Glutamatergic neuron (in vitro differentiated cells): ENCODE results near the gene IGFALS. TPM values are rescaled to one million over a fixed set of nuclear protein-coding genes. Genes with fewer than 3 reads are reported as not detected.

Source experiments
- DNase-seq: peaks from one replicate; pipeline ENCODE4 v3.0.0; 2022
- H3K27ac Mint-ChIP-seq: one replicate; pipeline ENCODE4 v1.8.0; 2020; ENCODE audit warnings: mild to moderate bottlenecking, mixed read lengths, inconsistent platforms; ENCODE audit not compliant: unreplicated experiment
- H3K27me3 Mint-ChIP-seq: one replicate; pipeline ENCODE4 v1.8.0; 2020; ENCODE audit warnings: mild to moderate bottlenecking, moderate library complexity, mixed read lengths, inconsistent platforms; ENCODE audit not compliant: unreplicated experiment
- H3K36me3 Mint-ChIP-seq: one replicate; pipeline ENCODE4 v1.8.0; 2020; ENCODE audit warnings: mild to moderate bottlenecking, mixed read lengths, inconsistent platforms; ENCODE audit not compliant: unreplicated experiment
- H3K4me1 Mint-ChIP-seq: one replicate; pipeline ENCODE4 v1.8.0; 2020; ENCODE audit warnings: mild to moderate bottlenecking, low read depth, mixed read lengths, inconsistent platforms; ENCODE audit not compliant: unreplicated experiment
- H3K4me3 Mint-ChIP-seq: one replicate; pipeline ENCODE4 v1.8.0; 2020; ENCODE audit warnings: mild to moderate bottlenecking, mixed read lengths, inconsistent platforms; ENCODE audit not compliant: unreplicated experiment
- H3K9me3 Mint-ChIP-seq: one replicate; pipeline ENCODE4 v1.8.0; 2020; ENCODE audit warnings: mild to moderate bottlenecking, moderate library complexity, mixed read lengths, inconsistent platforms; ENCODE audit not compliant: unreplicated experiment
- total RNA-seq: library from RNA; stranded (reverse); fragmentation: NEBNext Ultra II Directional; extraction: Animal tissue kit (Norgen Biotek cat#: 25700); gene quantifications from one replicate; pipeline ENCODE4 v1.2.1, GENCODE V29; 2021; ENCODE audit not compliant: unreplicated experiment
- TF ChIP-seq, protein P1 (sequence below): fragments of 200-600 bp; sonication (generic); IDR thresholded peaks from one replicate; pipeline ENCODE4 v1.5.0; 2021; ENCODE audit not compliant: partially characterized antibody, unreplicated experiment

Gene IGFALS
- total RNA-seq, 1 donor from 2014 or later: 0.39 TPM

DNA sequence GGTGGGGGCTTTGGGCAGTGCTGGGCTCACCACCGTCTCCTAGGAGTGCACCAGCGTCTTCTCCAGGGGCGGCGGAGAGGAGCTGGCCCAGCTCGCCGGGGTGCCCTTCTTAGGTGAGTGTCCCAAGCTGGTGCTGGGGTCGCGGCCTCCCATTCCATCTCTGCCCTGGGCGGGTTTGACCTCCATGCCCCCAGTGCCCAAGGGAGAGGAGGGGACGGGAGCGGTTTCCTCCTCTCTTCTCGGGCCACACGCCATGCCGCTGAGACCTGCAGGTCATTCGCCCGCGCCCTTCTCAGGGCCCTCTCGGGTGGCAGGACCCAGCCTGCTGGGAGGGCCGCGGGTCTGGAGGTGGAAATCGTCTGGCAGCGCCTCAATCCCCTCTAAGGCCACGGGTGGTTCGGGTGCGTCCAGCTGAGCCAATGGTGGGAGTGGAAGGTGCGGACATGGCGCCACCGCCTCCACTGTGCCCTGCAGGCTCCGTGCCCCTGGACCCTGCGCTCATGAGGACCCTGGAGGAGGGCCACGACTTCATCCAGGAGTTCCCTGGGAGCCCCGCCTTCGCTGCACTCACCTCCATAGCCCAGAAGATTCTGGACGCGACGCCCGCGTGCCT is 5.3 kb downstream of the IGFALS start:
- DNase-seq: peak; percentile 16
- peaks cover 3% of the 10 kb centered on the region for H3K27me3 Mint-ChIP-seq
- H3K9me3 Mint-ChIP-seq: peaks cover 2% of the 10 kb centered on the region
- H3K27ac Mint-ChIP-seq: no peak overlapping the region
- H3K4me1 Mint-ChIP-seq: no peaks in the 10 kb centered on the region
- TF ChIP-seq, protein P1, sequence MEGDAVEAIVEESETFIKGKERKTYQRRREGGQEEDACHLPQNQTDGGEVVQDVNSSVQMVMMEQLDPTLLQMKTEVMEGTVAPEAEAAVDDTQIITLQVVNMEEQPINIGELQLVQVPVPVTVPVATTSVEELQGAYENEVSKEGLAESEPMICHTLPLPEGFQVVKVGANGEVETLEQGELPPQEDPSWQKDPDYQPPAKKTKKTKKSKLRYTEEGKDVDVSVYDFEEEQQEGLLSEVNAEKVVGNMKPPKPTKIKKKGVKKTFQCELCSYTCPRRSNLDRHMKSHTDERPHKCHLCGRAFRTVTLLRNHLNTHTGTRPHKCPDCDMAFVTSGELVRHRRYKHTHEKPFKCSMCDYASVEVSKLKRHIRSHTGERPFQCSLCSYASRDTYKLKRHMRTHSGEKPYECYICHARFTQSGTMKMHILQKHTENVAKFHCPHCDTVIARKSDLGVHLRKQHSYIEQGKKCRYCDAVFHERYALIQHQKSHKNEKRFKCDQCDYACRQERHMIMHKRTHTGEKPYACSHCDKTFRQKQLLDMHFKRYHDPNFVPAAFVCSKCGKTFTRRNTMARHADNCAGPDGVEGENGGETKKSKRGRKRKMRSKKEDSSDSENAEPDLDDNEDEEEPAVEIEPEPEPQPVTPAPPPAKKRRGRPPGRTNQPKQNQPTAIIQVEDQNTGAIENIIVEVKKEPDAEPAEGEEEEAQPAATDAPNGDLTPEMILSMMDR: no peak
- no peaks in the 10 kb centered on the region for H3K36me3 Mint-ChIP-seq
- H3K4me3 Mint-ChIP-seq: no peak overlapping the region

DNA sequence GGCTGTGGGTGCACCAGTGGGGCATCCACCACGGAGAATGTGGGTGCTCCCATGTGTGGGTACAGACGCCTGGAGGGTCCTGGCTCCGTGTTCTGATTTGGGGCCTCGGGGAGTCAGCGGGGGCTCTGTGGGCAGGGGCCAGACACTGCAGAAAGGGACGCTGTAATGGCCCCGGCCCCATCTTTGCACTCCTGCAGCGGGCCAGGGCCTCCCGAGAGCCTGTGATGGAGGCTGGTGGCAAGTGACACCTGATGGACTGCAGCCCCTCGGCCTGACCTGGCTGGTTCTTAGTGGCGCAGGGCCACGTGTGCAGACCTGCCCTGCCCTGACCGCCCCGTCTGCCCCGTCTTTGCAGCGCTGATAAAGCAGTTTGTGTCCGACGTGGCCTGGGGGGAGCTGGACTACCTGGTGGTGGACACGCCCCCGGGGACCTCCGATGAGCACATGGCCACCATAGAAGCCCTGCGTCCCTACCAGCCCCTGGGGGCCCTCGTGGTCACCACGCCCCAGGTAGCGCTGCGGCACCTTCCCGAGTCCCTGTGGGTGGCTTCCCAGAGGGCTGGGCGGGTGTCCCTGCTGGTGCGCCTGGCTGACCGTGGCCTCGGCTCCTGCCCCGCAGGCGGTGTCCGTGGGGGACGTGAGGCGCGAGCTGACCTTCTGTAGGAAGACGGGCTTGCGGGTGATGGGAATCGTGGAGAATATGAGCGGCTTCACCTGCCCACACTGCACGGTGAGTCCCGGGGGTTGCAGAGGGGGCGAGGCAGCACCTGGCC is 6.0 kb downstream of the IGFALS start:
- peak; percentile 20 for DNase-seq
- Mint-ChIP-seq H3K4me3 (no peak overlapping the region), H3K9me3 (peaks cover 3% of the 10 kb centered on the region), H3K27ac (no peak overlapping the region), H3K36me3 (no peaks in the 10 kb centered on the region), H3K27me3 (peaks cover 7% of the 10 kb centered on the region), H3K4me1 (no peaks in the 10 kb centered on the region)
- TF ChIP-seq, protein P1: no peak

DNA sequence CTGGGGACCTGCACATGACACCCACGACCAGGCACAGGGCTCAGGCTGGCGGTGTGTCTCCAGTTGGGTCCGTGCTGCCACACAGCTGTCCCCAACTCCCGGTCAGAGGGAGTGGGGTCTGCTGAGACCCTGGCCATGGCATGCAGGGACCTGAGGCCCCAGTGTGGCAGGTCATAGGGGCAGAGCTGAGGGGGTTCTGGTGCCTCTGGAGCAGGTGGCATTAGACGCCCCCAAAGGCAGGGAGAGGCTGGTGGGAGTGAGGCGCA is 6.5 kb downstream of the IGFALS start:
- no peak overlapping the region for H3K27ac Mint-ChIP-seq
- H3K4me1 Mint-ChIP-seq: no peaks in the 10 kb centered on the region
- H3K27me3 Mint-ChIP-seq: peaks cover 8% of the 10 kb centered on the region
- peaks cover 3% of the 10 kb centered on the region for H3K9me3 Mint-ChIP-seq
- TF ChIP-seq, protein P1: no peak
- no peak overlapping the region for H3K4me3 Mint-ChIP-seq
- no peaks in the 10 kb centered on the region for H3K36me3 Mint-ChIP-seq
- no peak for DNase-seq

DNA sequence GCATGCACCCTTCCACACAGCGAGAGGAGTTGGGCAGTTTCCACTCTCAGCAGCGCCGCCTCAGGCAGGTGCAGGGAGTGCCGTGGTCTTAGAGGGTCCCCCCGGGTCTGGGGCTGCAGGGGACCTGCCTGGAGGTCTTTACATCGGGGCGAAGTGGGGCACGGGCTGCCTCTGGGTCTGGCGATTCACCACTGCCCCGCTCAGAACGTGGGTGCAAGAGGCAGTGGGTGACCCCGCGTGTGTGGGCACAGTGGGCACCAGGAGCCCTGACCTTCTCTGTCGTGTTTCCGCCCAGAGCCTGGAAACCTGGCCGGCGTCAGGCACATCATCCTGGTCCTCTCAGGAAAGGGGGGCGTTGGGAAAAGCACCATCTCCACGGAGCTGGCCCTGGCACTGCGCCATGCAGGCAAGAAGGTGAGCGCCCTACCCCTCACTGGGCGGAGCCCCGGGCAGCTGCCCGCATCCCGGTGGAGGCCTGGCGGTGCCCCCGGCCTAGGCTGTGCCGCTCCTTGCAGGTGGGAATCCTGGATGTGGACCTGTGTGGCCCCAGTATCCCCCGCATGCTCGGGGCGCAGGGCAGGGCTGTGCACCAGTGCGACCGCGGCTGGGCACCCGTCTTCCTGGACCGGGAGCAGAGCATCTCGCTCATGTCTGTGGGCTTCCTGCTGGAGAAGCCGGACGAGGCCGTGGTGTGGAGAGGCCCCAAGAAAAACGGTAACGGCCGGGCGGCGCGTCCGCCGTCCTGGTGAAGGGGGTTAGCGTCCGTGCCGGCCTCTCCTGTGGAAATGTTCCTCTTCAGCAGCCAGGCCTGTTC is 7.1 kb downstream of the IGFALS start:
- DNase-seq: peak; percentile 22
- Mint-ChIP-seq H3K9me3 (peaks cover 3% of the 10 kb centered on the region), H3K4me3 (no peak overlapping the region), H3K27ac (no peak overlapping the region), H3K36me3 (no peaks in the 10 kb centered on the region), H3K4me1 (no peaks in the 10 kb centered on the region), H3K27me3 (peaks cover 12% of the 10 kb centered on the region)
- TF ChIP-seq, protein P1: no peak

DNA sequence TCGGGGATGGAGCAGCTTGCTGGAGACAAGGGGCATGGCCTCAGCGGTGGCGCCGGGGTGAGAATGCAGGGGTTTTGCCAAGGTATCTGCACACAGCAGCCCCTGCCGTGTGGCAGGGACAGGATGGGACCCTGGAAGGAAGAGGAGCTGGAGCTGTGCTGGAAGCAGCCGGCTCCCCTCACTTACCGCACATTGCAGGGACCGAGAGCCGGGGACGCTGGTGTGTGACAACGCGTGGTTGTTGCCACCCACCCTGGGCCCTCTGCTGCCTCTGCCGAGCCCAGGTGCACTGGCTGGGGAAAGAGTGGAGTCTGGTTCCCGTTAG is 7.7 kb downstream of the IGFALS start:
- TF ChIP-seq, protein P1: no peak
- Mint-ChIP-seq H3K27ac (no peak overlapping the region), H3K36me3 (no peaks in the 10 kb centered on the region), H3K9me3 (peaks cover 3% of the 10 kb centered on the region), H3K4me1 (peaks cover 2% of the 10 kb centered on the region), H3K4me3 (no peak overlapping the region), H3K27me3 (peaks cover 15% of the 10 kb centered on the region)
- no peak for DNase-seq
